ENCODE measurements around the gene FAM83G. TPM values are rescaled to one million over a fixed set of nuclear protein-coding genes. Genes with fewer than 3 reads are reported as not detected.

FAM83G gene
- total RNA-seq, 4 donors from 2014 or later, result 3.7 to 16.7 (median 11.8) TPM

GRCh38 chr17:19011581-19011980 is 7.0 kb upstream of the FAM83G start:
- TF ChIP-seq POLR2A (IDR thresholded peaks at IDR 0.05; ENCODE audit: low read depth) (no peak), POLR2AphosphoS5 (IDR thresholded peaks at IDR 0.05) (no peak), EP300 (IDR thresholded peaks at IDR 0.05) (no peak), CTCF (IDR thresholded peaks at IDR 0.05) (no peak)
- intact Hi-C loops (cut with DNase I), result no loop called here
- H3K27me3 ChIP-seq, result no peaks in the 10 kb centered on the region
- H3K36me3 ChIP-seq, result no peaks in the 10 kb centered on the region
- no peak for DNase-seq (ENCODE audit: extremely low spot score)
- no peaks in the 10 kb centered on the region for H3K9me3 ChIP-seq
- WGBS, result 79% methylated on average over 5 of the region's 6 CpGs
- H3K27ac ChIP-seq (replicated peaks in 1 of 4), result no peak overlapping the region
- H3K4me3 ChIP-seq, result no peak overlapping the region
- no peaks in the 10 kb centered on the region for H3K4me1 ChIP-seq

- Histone ChIP-seq H3K27ac (replicated peaks in 1 of 4) (no peak overlapping the region), H3K9me3 (no peaks in the 10 kb centered on the region), H3K4me1 (no peaks in the 10 kb centered on the region), H3K36me3 (no peaks in the 10 kb centered on the region), H3K27me3 (no peaks in the 10 kb centered on the region), H3K4me3 (no peak overlapping the region)
- TF ChIP-seq POLR2AphosphoS5 (IDR thresholded peaks at IDR 0.05) (no peak), CTCF (IDR thresholded peaks at IDR 0.05) (no peak), EP300 (IDR thresholded peaks at IDR 0.05) (no peak), POLR2A (IDR thresholded peaks at IDR 0.05; ENCODE audit: low read depth) (no peak)
- intact Hi-C loops (cut with DNase I), result no loop called here
- DNase-seq (ENCODE audit: extremely low spot score), result no peak
- WGBS, result 77% methylated on average over 11 of the region's 11 CpGs
These were observed 6.4 kb upstream of the FAM83G start for GRCh38 chr17:19010729-19011505.

- WGBS, result 93% methylated on average over 12 of the region's 12 CpGs
- TF ChIP-seq POLR2A (IDR thresholded peaks at IDR 0.05; ENCODE audit: low read depth), result no peak
- no peak for TF ChIP-seq CTCF (IDR thresholded peaks at IDR 0.05)
- no peak for TF ChIP-seq POLR2AphosphoS5 (IDR thresholded peaks at IDR 0.05)
- TF ChIP-seq EP300 (IDR thresholded peaks at IDR 0.05), result no peak
- DNase-seq (ENCODE audit: extremely low spot score), result no peak
- Histone ChIP-seq H3K4me3 (no peak overlapping the region), H3K27me3 (no peaks in the 10 kb centered on the region), H3K27ac (replicated peaks in 1 of 4) (no peak overlapping the region), H3K36me3 (no peaks in the 10 kb centered on the region), H3K4me1 (peaks cover under 1 to 4% (median 3%) of the 10 kb centered on the region in 4 donors), H3K9me3 (no peaks in the 10 kb centered on the region)
- intact Hi-C loops (cut with DNase I), result no loop called here
These were observed 5.4 kb upstream of the FAM83G start for GRCh38 chr17:19009970-19010369.

GRCh38 chr17:19006698-19007097 is 2.1 kb upstream of the FAM83G start:
- Histone ChIP-seq H3K36me3 (no peaks in the 10 kb centered on the region), H3K27me3 (no peaks in the 10 kb centered on the region), H3K9me3 (no peaks in the 10 kb centered on the region), H3K27ac (replicated peaks in 1 of 4) (no peak overlapping the region), H3K4me3 (no peak overlapping the region), H3K4me1 (peaks cover 9 to 29% (median 26%) of the 10 kb centered on the region in 4 donors)
- no peak for TF ChIP-seq POLR2AphosphoS5 (IDR thresholded peaks at IDR 0.05)
- TF ChIP-seq CTCF (IDR thresholded peaks at IDR 0.05), result no peak
- no peak for TF ChIP-seq EP300 (IDR thresholded peaks at IDR 0.05)
- no peak for TF ChIP-seq POLR2A (IDR thresholded peaks at IDR 0.05; ENCODE audit: low read depth)
- no peak for DNase-seq (ENCODE audit: extremely low spot score)
- intact Hi-C loops (cut with DNase I), result no loop called here
